ENCODE measurements around the gene SLC4A1AP.
A peak's percentile ranks its signal among the peaks of the same experiment; 100 is the strongest.

SLC4A1AP gene

GRCh38 chr2:27714851-27715291, 51.2 kb downstream of the SLC4A1AP start:
- Mint-ChIP-seq H3K4me3 (peak overlapping the region; percentile 64), H3K4me1 (peaks cover 36% of the 10 kb centered on the region), H3K27me3 (peaks cover 17% of the 10 kb centered on the region), H3K9me3 (no peaks in the 10 kb centered on the region), H3K27ac (no peak overlapping the region), H3K36me3 (ENCODE audit: low read depth) (no peaks in the 10 kb centered on the region)
- ATAC-seq (no peak), DNase-seq (no peak)

- Mint-ChIP-seq H3K27me3 (peaks cover 17% of the 10 kb centered on the region), H3K9me3 (no peaks in the 10 kb centered on the region), H3K27ac (no peak overlapping the region), H3K36me3 (ENCODE audit: low read depth) (no peaks in the 10 kb centered on the region), H3K4me1 (peaks cover 43% of the 10 kb centered on the region), H3K4me3 (no peak overlapping the region)
- peak; percentile 9 for ATAC-seq
- DNase-seq: peak; percentile 47
These were observed 51.9 kb downstream of the SLC4A1AP start for GRCh38 chr2:27715318-27716210.

- no peaks in the 10 kb centered on the region for H3K9me3 Mint-ChIP-seq
- peak overlapping the region; percentile 12 for H3K4me3 Mint-ChIP-seq
- ATAC-seq (no peak), DNase-seq (no peak)
- no peaks in the 10 kb centered on the region for H3K36me3 Mint-ChIP-seq (ENCODE audit: low read depth)
- peak overlapping the region; percentile 33 for H3K27ac Mint-ChIP-seq
- peaks cover 48% of the 10 kb centered on the region for H3K4me1 Mint-ChIP-seq
- H3K27me3 Mint-ChIP-seq: peaks cover 20% of the 10 kb centered on the region
These were observed 52.8 kb downstream of the SLC4A1AP start for GRCh38 chr2:27716301-27717069.

DNA sequence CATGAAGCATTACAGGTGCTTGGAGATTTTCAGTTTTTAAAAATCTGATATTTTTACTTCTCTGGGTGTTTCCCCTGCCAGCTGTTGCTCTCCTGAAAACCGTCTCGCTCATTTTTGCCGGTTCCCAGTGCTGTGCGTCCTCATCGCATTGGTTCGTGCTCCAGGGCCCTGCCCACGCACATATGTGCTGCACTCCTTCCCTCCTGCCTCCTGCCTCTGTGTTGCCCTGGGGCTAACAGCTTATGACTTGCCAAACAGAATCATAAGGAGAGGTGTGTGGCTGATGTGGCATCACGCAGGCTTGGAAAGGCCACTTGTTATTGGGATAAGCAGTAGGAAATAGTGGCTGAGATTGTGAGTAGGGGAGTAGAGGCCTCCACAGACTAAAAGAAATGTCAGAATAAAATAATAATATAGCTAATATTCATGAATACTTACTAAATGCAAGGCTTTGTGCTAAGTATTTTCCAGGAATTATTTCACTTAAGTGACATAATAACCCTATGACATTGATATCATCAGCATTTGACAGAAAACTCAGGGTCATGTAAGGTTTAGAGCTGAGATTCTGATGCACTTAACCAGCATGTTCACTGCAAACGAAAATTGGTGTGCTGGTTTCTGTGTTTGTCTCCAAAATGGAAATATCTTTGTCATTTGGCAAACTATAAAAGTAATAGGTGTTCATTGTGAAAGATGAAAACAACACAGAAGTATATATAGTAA, 53.5 kb downstream of the SLC4A1AP start:
- DNase-seq (no peak), ATAC-seq (no peak)
- H3K36me3 Mint-ChIP-seq (ENCODE audit: low read depth): no peaks in the 10 kb centered on the region
- H3K27me3 Mint-ChIP-seq: peaks cover 19% of the 10 kb centered on the region
- H3K4me1 Mint-ChIP-seq: peaks cover 48% of the 10 kb centered on the region
- H3K27ac Mint-ChIP-seq: peak overlapping the region; percentile 33
- peak overlapping the region; percentile 12 for H3K4me3 Mint-ChIP-seq
- no peaks in the 10 kb centered on the region for H3K9me3 Mint-ChIP-seq

- ATAC-seq: peak; percentile 92
- DNase-seq: peak; percentile 61
- Mint-ChIP-seq H3K4me3 (no peak overlapping the region), H3K27me3 (peaks cover 14% of the 10 kb centered on the region), H3K9me3 (no peaks in the 10 kb centered on the region), H3K36me3 (ENCODE audit: low read depth) (no peaks in the 10 kb centered on the region), H3K27ac (peak overlapping the region; percentile 6), H3K4me1 (peaks cover 37% of the 10 kb centered on the region)
These were observed 56.4 kb downstream of the SLC4A1AP start for GRCh38 chr2:27720004-27720551.

- Mint-ChIP-seq H3K4me3 (no peak overlapping the region), H3K27me3 (peaks cover 14% of the 10 kb centered on the region), H3K27ac (no peak overlapping the region), H3K4me1 (peaks cover 35% of the 10 kb centered on the region), H3K9me3 (no peaks in the 10 kb centered on the region), H3K36me3 (ENCODE audit: low read depth) (no peaks in the 10 kb centered on the region)
- DNase-seq (peak; percentile 35), ATAC-seq (peak; percentile 56)
These were observed 57.6 kb downstream of the SLC4A1AP start for GRCh38 chr2:27721335-27721734.

DNA sequence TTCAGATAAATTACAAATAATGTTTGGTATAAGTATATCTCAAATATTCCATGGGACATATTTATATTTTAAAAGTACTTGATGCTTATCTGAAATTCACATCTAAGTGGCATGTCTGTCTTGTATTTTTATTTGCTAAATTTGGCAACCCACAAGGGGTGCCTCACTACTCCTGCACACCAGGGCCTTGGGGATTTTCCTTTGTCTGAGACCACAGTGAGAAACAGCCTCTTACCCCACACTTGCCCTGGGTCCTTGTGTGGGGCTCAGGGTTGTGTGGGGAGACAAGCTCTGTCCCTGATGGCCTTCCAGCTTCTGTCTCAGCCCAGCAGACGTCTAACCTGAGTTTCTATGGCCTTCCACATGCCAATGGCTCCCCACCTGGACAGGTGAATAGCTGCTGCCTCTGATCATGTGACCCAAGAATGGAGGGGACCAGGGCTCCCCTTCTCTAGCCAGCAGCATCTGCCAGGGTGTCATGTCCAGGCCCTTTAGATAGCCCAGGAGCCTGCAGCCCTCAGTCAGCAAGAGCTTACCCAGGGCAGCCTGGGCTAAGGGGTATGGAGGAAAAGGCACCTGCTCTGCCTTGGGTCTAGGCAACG, 58.3 kb downstream of the SLC4A1AP start:
- Mint-ChIP-seq H3K4me3 (no peak overlapping the region), H3K27me3 (peaks cover 8% of the 10 kb centered on the region), H3K9me3 (no peaks in the 10 kb centered on the region), H3K4me1 (peaks cover 28% of the 10 kb centered on the region), H3K27ac (no peak overlapping the region), H3K36me3 (ENCODE audit: low read depth) (no peaks in the 10 kb centered on the region)
- ATAC-seq (no peak), DNase-seq (no peak)

DNA sequence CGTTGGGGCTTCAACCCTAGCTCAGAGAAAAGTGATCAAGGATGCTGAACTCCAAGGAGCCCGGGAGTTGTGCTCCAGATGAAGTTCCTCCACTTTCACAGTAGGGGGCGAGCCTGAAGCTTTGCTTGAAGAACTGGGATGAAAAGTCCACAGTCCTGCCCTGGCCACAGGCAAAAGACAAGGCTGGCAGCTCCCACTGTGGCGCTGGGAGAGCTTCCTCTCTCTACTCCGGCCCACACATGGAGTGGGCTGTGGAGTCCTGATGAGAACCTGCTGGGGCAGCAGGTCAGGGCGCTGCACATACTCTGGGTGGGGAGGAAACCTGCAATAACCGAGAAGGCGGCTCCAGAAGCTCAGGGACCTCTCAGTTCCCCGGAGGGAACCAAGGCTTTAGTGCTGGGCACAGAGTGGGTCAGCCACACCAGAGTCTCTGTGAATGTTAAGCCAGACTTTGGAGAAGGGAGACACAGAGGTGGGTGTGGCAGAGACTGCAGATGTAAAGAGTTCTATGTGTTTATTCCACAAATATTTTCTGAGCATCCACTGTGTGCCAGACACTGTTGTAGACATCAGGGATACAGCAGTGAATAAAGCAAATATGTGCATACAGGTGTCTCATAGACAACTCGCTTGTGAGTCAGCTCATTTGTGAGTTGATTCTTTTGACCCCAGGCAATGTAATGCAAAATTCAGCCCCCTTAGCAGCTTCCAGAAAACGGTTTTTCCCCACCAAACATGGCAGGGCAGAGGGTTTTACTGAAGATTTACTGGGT, 59.9 kb downstream of the SLC4A1AP start:
- Mint-ChIP-seq H3K4me1 (peaks cover 30% of the 10 kb centered on the region), H3K27me3 (peaks cover 3% of the 10 kb centered on the region), H3K9me3 (no peaks in the 10 kb centered on the region), H3K27ac (no peak overlapping the region), H3K4me3 (no peak overlapping the region), H3K36me3 (ENCODE audit: low read depth) (no peaks in the 10 kb centered on the region)
- DNase-seq: no peak
- no peak for ATAC-seq

DNA sequence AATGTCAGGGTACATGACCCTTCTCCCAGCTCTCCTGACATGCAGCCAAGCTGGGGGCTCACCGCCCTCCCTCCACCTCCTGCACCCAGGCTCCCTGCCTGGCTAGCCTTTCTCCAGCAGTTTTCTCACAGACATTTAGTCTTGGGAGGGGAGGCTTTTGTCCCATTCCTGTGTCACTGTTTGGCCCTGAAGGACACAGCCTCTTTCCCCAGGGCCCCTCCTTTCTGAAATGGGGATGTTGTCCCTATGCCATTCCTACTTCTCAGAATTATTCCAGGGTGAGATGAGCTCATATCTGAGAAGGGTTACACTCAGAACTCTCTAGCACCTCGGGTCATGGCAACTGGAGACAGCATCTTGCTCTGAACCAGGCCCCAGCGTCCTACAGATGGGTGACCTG, 60.5 kb downstream of the SLC4A1AP start:
- DNase-seq: no peak
- no peak for ATAC-seq
- peaks cover 32% of the 10 kb centered on the region for H3K4me1 Mint-ChIP-seq
- peaks cover 3% of the 10 kb centered on the region for H3K27me3 Mint-ChIP-seq
- no peak overlapping the region for H3K27ac Mint-ChIP-seq
- no peak overlapping the region for H3K4me3 Mint-ChIP-seq
- no peaks in the 10 kb centered on the region for H3K36me3 Mint-ChIP-seq (ENCODE audit: low read depth)
- H3K9me3 Mint-ChIP-seq: no peaks in the 10 kb centered on the region

DNA sequence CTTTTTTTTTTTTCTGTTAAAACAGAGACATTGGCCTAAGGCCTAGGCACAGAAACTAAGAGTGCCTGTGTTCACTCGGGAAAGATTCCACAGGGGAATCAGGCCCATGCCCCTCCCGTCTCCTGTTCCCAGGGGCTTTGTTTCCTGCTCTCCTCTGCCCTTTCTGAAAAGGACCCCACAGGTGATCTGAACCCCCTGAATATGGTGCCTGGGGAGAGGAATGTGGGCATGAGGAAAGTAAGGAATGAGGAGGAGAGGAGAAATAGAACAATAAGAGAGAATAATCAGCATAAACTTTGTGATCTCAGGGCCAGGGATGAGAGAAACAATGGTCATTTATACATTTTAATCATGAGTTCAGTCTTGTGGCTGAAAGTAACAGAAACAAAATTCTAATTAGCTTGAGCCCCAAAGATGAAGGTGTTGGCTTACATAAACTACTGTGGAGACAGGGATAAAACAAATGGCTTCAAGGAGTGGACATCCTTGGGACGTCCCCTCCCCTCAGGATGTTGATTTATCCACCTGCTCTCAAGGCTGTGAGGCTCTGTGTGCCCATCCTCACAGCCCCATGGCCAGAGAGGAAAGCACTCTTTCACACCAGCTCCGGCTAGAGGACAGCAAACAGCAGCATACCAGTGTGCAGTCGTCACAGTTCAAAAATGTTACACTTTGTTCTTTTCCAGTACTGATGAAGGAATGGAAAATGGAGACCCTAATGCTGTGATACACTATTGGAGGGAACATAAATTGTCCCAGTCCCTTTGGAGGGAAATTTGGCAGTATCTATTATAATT, 61.4 kb downstream of the SLC4A1AP start:
- no peak overlapping the region for H3K4me3 Mint-ChIP-seq
- peaks cover 3% of the 10 kb centered on the region for H3K27me3 Mint-ChIP-seq
- H3K27ac Mint-ChIP-seq: no peak overlapping the region
- no peaks in the 10 kb centered on the region for H3K9me3 Mint-ChIP-seq
- peaks cover 26% of the 10 kb centered on the region for H3K4me1 Mint-ChIP-seq
- no peak for ATAC-seq
- DNase-seq: no peak
- no peaks in the 10 kb centered on the region for H3K36me3 Mint-ChIP-seq (ENCODE audit: low read depth)

- Mint-ChIP-seq H3K4me3 (no peak overlapping the region), H3K27me3 (no peaks in the 10 kb centered on the region), H3K36me3 (ENCODE audit: low read depth) (no peaks in the 10 kb centered on the region), H3K27ac (no peak overlapping the region), H3K9me3 (no peaks in the 10 kb centered on the region), H3K4me1 (peaks cover 6% of the 10 kb centered on the region)
- ATAC-seq (no peak), DNase-seq (no peak)
These were observed 63.6 kb downstream of the SLC4A1AP start for GRCh38 chr2:27727257-27727656.

DNA sequence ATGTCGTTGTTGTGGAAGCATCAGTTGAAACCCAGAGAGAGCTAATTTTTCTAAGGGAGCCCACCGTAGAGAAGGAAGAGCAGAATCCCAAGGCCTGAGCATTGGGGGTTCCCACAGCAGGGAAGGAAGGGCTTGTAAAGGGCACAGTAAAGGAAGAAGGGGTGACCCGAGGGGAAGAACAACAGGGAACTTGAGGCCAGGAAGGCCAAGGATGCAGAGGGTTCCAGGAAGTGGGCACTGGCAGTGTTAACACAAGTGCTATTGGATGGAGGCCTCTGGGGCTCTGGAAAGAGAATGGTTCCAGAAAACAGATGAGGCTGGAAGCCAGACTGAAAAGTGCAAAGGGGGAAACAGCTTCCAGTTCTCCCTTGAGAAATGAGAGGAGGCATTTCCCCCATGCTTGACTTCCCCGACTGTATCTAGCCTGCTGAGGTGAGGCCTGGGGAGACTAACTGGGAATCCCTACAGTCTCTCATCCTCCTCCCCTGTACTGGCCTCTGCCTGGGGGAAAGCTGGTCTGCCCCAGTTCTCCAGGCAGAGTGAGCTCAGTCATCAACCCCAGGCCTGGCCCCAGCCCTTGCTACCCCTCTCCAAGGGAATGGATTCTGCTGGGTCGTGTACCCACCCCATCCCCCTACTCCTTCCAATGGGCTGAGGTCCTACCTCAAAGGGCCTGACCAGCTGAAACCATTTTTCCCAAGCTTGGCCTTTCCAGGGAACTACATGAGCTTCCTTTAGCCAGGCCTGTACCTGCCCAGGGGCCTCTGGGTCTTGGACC, 64.6 kb downstream of the SLC4A1AP start:
- no peaks in the 10 kb centered on the region for H3K36me3 Mint-ChIP-seq (ENCODE audit: low read depth)
- no peak overlapping the region for H3K4me3 Mint-ChIP-seq
- DNase-seq: no peak
- no peak for ATAC-seq
- no peaks in the 10 kb centered on the region for H3K9me3 Mint-ChIP-seq
- H3K27me3 Mint-ChIP-seq: no peaks in the 10 kb centered on the region
- no peak overlapping the region for H3K27ac Mint-ChIP-seq
- peaks cover 6% of the 10 kb centered on the region for H3K4me1 Mint-ChIP-seq

All from activated naive CD8-positive, alpha-beta T cell treated with anti-CD3 and anti-CD28 coated beads, Interleukin-2, amount 50 U/mL, for 24 hours (primary cell).